Cardiac muscle cell (in vitro differentiated cells and primary cell): ENCODE data around the gene SASH1. TPM values are rescaled to one million over a fixed set of nuclear protein-coding genes. Genes with fewer than 3 reads are reported as not detected.

Source experiments
- DNase-seq, 2 donors: peaks; one replicate each; pipeline versions ENCODE4 v3.0.0 to v3.0.0-alpha.2; 2010 to 2017; ENCODE audit warnings: low read depth in 1 of 2, low spot score in 1 of 2
- H3K27ac ChIP-seq: fragments of 200-600 bp; sonication (generic); 2 replicates; pipeline ENCODE4 v1.5.1; 2016
- H3K27me3 ChIP-seq: fragments of 200-600 bp; sonication (generic); 2 replicates; pipeline ENCODE4 v1.6.0; 2016; ENCODE audit warnings: control low read depth
- H3K36me3 ChIP-seq: fragments of 200-600 bp; sonication (generic); 2 replicates; pipeline ENCODE4 v1.5.1; 2016; ENCODE audit warnings: control low read depth
- H3K4me1 ChIP-seq: fragments of 200-600 bp; sonication (generic); 2 replicates; pipeline ENCODE4 v1.8.1; 2017; ENCODE audit warnings: low read depth, mild to moderate bottlenecking, mixed run types
- H3K4me3 ChIP-seq: fragments of 200-600 bp; sonication (generic); 2 replicates; pipeline ENCODE4 v1.5.1; 2016; ENCODE audit warnings: mild to moderate bottlenecking
- H3K9me3 ChIP-seq: fragments of 200-600 bp; sonication (generic); 2 replicates; pipeline ENCODE4 v1.5.1; 2017; ENCODE audit warnings: low read depth, mild to moderate bottlenecking, control low read depth
- CTCF ChIP-seq: IDR thresholded peaks from 2 replicates; pipeline ENCODE4 v1.5.1; 2012; ENCODE audit warnings: low read depth, mild to moderate bottlenecking, low read length
- polyA plus RNA-seq: library from polyadenylated mRNA; unstranded; fragments of >200 nt; fragmentation: Nextera tagmentation; extraction: Ambion mirVana; gene quantifications from 2 replicates; pipeline ENCODE4 v1.2.1, GENCODE V29; 2016
- total RNA-seq: library from RNA; depleted of rRNA; stranded (reverse); fragments of >200 nt; gene quantifications from 2 replicates; pipeline ENCODE4 v1.2.3, GENCODE V29; 2016

The SASH1 gene
- total and polyA plus RNA-seq, 2 experiments from 2014 or later: 7.2 to 17.1 TPM

- DNase-seq: no peak
- Histone ChIP-seq H3K27me3 (no peaks in the 10 kb centered on the region), H3K27ac (no peak overlapping the region), H3K4me3 (no peak overlapping the region), H3K9me3 (no peaks in the 10 kb centered on the region), H3K4me1 (peaks cover 5% of the 10 kb centered on the region), H3K36me3 (no peaks in the 10 kb centered on the region)
- no peak for TF ChIP-seq CTCF
Observed at GRCh38 chr6:148450866-148451265, 108.2 kb downstream of the SASH1 start.

- H3K9me3 ChIP-seq: no peaks in the 10 kb centered on the region
- DNase-seq: no peak
- H3K4me3 ChIP-seq: no peak overlapping the region
- TF ChIP-seq CTCF: no peak
- no peaks in the 10 kb centered on the region for H3K27me3 ChIP-seq
- no peak overlapping the region for H3K27ac ChIP-seq
- no peaks in the 10 kb centered on the region for H3K36me3 ChIP-seq
- peaks cover 5% of the 10 kb centered on the region for H3K4me1 ChIP-seq
Observed at GRCh38 chr6:148451690-148452089, 109.1 kb downstream of the SASH1 start.

- no peak for TF ChIP-seq CTCF
- H3K27ac ChIP-seq: no peak overlapping the region
- DNase-seq: no peak
- H3K36me3 ChIP-seq: no peaks in the 10 kb centered on the region
- H3K4me1 ChIP-seq: peaks cover 5% of the 10 kb centered on the region
- H3K4me3 ChIP-seq: no peak overlapping the region
- no peaks in the 10 kb centered on the region for H3K9me3 ChIP-seq
- H3K27me3 ChIP-seq: no peaks in the 10 kb centered on the region
Observed at GRCh38 chr6:148452876-148453275, 110.2 kb downstream of the SASH1 start.

GRCh38 chr6:148453906-148454305 lies 111.3 kb downstream of the SASH1 start:
- H3K9me3 ChIP-seq: no peaks in the 10 kb centered on the region
- TF ChIP-seq CTCF: no peak
- no peaks in the 10 kb centered on the region for H3K36me3 ChIP-seq
- no peak for DNase-seq
- no peak overlapping the region for H3K27ac ChIP-seq
- H3K4me3 ChIP-seq: no peak overlapping the region
- no peaks in the 10 kb centered on the region for H3K4me1 ChIP-seq
- no peaks in the 10 kb centered on the region for H3K27me3 ChIP-seq

GRCh38 chr6:148455225-148455624 lies 112.6 kb downstream of the SASH1 start:
- Histone ChIP-seq H3K36me3 (no peaks in the 10 kb centered on the region), H3K4me3 (no peak overlapping the region), H3K27me3 (no peaks in the 10 kb centered on the region), H3K9me3 (no peaks in the 10 kb centered on the region), H3K4me1 (no peaks in the 10 kb centered on the region), H3K27ac (no peak overlapping the region)
- peak in 1 of 2 donors; percentile 47 for DNase-seq
- no peak for TF ChIP-seq CTCF
